Breast epithelium (tissue), 3 donors: Measurements from ENCODE around the gene RAB27A.

Experiments
- CTCF ChIP-seq, 3 donors: fragments of 450-650 bp; IDR thresholded peaks; one replicate each; pipeline ENCODE4 v1.5.1; 2016 to 2017; ENCODE audit warnings: antibody characterized with exemption in 3 of 3, mild to moderate bottlenecking in 3 of 3, moderate library complexity in 3 of 3
- POLR2A ChIP-seq: fragments of 450-650 bp; IDR thresholded peaks from one replicate; pipeline ENCODE4 v1.6.1; 2016; ENCODE audit warnings: antibody characterized with exemption, mild to moderate bottlenecking, moderate library complexity

GRCh38 chr15:55276324-55276723, 13.3 kb downstream of the RAB27A start:
- TF ChIP-seq CTCF (IDR thresholded peaks at IDR 0.05): no peak
- no peak for TF ChIP-seq POLR2A
